Spleen (tissue), 11 donors: ENCODE results near the gene USP36. TPM values are rescaled to one million over a fixed set of nuclear protein-coding genes. Genes with fewer than 3 reads are reported as not detected.

Source experiments
- DNase-seq: peaks from one replicate; pipeline ENCODE4 v3.0.0-alpha.2; 2020
- H3K27ac ChIP-seq, 8 donors: fragments of 200-600 bp; sonication (generic) in 7 of 8; 1 replicate in 4 of 8; 2 replicates in 4 of 8; pipeline versions ENCODE4 v1.5.0 to v1.8.0; 2016 to 2021; ENCODE audit warnings: inconsistent platforms in 4 of 8, mild to moderate bottlenecking in 4 of 8, moderate library complexity in 1 of 8
- H3K27me3 ChIP-seq, 7 donors: fragments of 200-600 bp; sonication (generic) in 6 of 7; replicated peaks in 1 of 7; 1 replicate in 4 of 7; 2 replicates in 3 of 7; pipeline versions ENCODE4 v1.5.0 to v1.8.0; 2016 to 2021; ENCODE audit warnings: inconsistent platforms in 3 of 7, mild to moderate bottlenecking in 1 of 7
- H3K36me3 ChIP-seq, 6 donors: fragments of 200-600 bp; sonication (generic) in 5 of 6; 1 replicate in 4 of 6; 2 replicates in 2 of 6; pipeline versions ENCODE4 v1.5.0 to v1.8.0; 2016 to 2021; ENCODE audit warnings: inconsistent platforms in 2 of 6
- H3K4me1 ChIP-seq, 6 donors: fragments of 200-600 bp; sonication (generic) in 5 of 6; 1 replicate in 3 of 6; 2 replicates in 3 of 6; pipeline versions ENCODE4 v1.5.0 to v1.8.0; 2016 to 2021; ENCODE audit warnings: inconsistent platforms in 3 of 6
- H3K4me3 ChIP-seq, 8 donors: fragments of 200-600 bp; sonication (generic) in 7 of 8; 1 replicate in 4 of 8; 2 replicates in 4 of 8; pipeline versions ENCODE4 v1.5.0 to v1.8.0; 2016 to 2021; ENCODE audit warnings: inconsistent platforms in 4 of 8, mild to moderate bottlenecking in 4 of 8, moderate library complexity in 2 of 8
- H3K9me3 ChIP-seq, 8 donors: fragments of 200-600 bp; sonication (generic) in 7 of 8; 1 replicate in 4 of 8; 2 replicates in 4 of 8; pipeline versions ENCODE4 v1.5.0 to v1.8.0; 2016 to 2021; ENCODE audit warnings: inconsistent platforms in 4 of 8
- CTCF ChIP-seq, 11 experiments: fragments of 200-600 bp in 7 of 11; fragments of 450-650 bp in 4 of 11; sonication (generic) in 4 of 11; IDR thresholded peaks in 8 of 11; conservative IDR thresholded peaks in 3 of 11; 1 replicate in 7 of 11; 2 replicates in 4 of 11; pipeline versions ENCODE4 v1.4.0 to v1.8.0; 2016 to 2021; ENCODE audit warnings: antibody characterized with exemption in 11 of 11, inconsistent platforms in 4 of 11, mild to moderate bottlenecking in 1 of 11
- POLR2A ChIP-seq, 3 donors: fragments of 450-650 bp; IDR thresholded peaks; one replicate each; pipeline ENCODE4 v1.5.1; 2017; ENCODE audit warnings: antibody characterized with exemption in 3 of 3, mild to moderate bottlenecking in 1 of 3
- POLR2AphosphoS5 ChIP-seq, 3 donors: sonication (generic); formaldehyde crosslinking; IDR thresholded peaks; one replicate each; pipeline ENCODE4 v1.5.1; 2017; ENCODE audit warnings: antibody characterized with exemption in 3 of 3
- WGBS, 5 donors: extraction: QIAGEN DNeasy Blood & Tissue Kit in 3 of 5; methylation state at CpG; one replicate each; pipeline versions ENCODE4 v1.1.5 to v1.1.7; 2013 to 2018; 5-methylcytosine and 5-hydroxymethylcytosine counted together
- intact Hi-C: fragments of 100-400 bp; cut with DNase I; formaldehyde crosslinking; loops from one replicate; pipeline ENCODE4 v1.15.0; 2023; ENCODE audit warnings: low total_unique reads
- polyA plus RNA-seq, 3 donors: library from polyadenylated mRNA; stranded (reverse); fragments of 200-250 nt; gene quantifications; one replicate each; pipeline ENCODE4 v1.2.1, GENCODE V29; 2013
- total RNA-seq, 7 donors: library from RNA; depleted of rRNA in 3 of 7; stranded (reverse); fragments of >200 nt in 3 of 7; fragmentation: NEBNext Ultra II Directional in 4 of 7; extraction: Animal tissue kit (Norgen Biotek cat#: 25700) in 4 of 7; gene quantifications; one replicate each; pipeline versions ENCODE4 v1.1.0 to v1.2.1, GENCODE V29; 2016 to 2021
- donor health status: healthy with polysubstance abuse.
- donor health status: DM: no; HTN: no; CAD: no; lungs with moderate emphysema.
- donor health status: DM: no; HTN: no; CAD: no.
- donor health status: Bipolar disorder and iron deficiency.
- donor health status: healthy.
- donor health status: DM: no; HTN: no; CAD: no.
- donor health status: DM: yes; HTN: yes; CAD: no.

Gene USP36
- total and polyA plus RNA-seq, 10 donors, result 13.4 to 95.0 (median 51.6) TPM

- WGBS, 5 donors, result 12 to 33% (median 19%) methylated on average over 6 to 14 of the region's 14 CpGs
- Histone ChIP-seq H3K27me3 (peaks cover 0 to 23% (median 0%) of the 10 kb centered on the region in 7 donors), H3K4me3 (peak overlapping the region in 4 of 8 donors; percentile 10 to 58 (median 13)), H3K36me3 (peaks cover 0 to 18% (median 0%) of the 10 kb centered on the region in 6 donors), H3K9me3 (no peaks in the 10 kb centered on the region), H3K4me1 (peaks cover 46 to 99% (median 86%) of the 10 kb centered on the region in 6 donors), H3K27ac (peak overlapping the region; percentile 78 to 97 (median 94))
- TF ChIP-seq POLR2AphosphoS5 (IDR thresholded peaks at IDR 0.05) (peak; percentile 62 to 79 (median 76)), POLR2A (IDR thresholded peaks at IDR 0.05) (no peak), CTCF (IDR thresholded peaks at IDR 0.05 in 8 of 11, conservative IDR thresholded peaks at IDR 0.05 in 3 of 11) (no peak)
- peak; percentile 93 for DNase-seq
- intact Hi-C loops, result no loop called here
Observed at GRCh38 chr17:78882540-78883088, 42.0 kb upstream of the USP36 start.

- Histone ChIP-seq H3K27ac (peak overlapping the region; percentile 77 to 97 (median 93)), H3K9me3 (no peaks in the 10 kb centered on the region), H3K27me3 (peaks cover 0 to 23% (median 0%) of the 10 kb centered on the region in 7 donors), H3K4me1 (peaks cover 55 to 99% (median 79%) of the 10 kb centered on the region in 6 donors), H3K36me3 (peaks cover 0 to 13% (median 0%) of the 10 kb centered on the region in 6 donors), H3K4me3 (peak overlapping the region in 3 of 8 donors; percentile 9 to 48 (median 23))
- 12 to 35% (median 17%) methylated on average over 24 to 28 of the region's 28 CpGs for whole genome bisulfite sequencing, 5 donors
- intact Hi-C loops, result loop anchor here (10.0 kb wide), 1 partner anchor 45 kb away; the partner anchor contains the start of gene TIMP2
- peak; percentile 87 for DNase-seq
- TF ChIP-seq POLR2AphosphoS5 (IDR thresholded peaks at IDR 0.05), result peak; percentile 74 to 81 (median 77)
- peak in 5 of 11 experiments; percentile 17 to 29 (median 21) for TF ChIP-seq CTCF (IDR thresholded peaks at IDR 0.05 in 8 of 11, conservative IDR thresholded peaks at IDR 0.05 in 3 of 11)
- no peak for TF ChIP-seq POLR2A (IDR thresholded peaks at IDR 0.05)
Observed at GRCh38 chr17:78879635-78880186, 39.1 kb upstream of the USP36 start.

GRCh38 chr17:78878871-78879527 lies 38.4 kb upstream of the USP36 start:
- no peak for TF ChIP-seq POLR2AphosphoS5 (IDR thresholded peaks at IDR 0.05)
- no peak for TF ChIP-seq CTCF (IDR thresholded peaks at IDR 0.05 in 8 of 11, conservative IDR thresholded peaks at IDR 0.05 in 3 of 11)
- no peak for TF ChIP-seq POLR2A (IDR thresholded peaks at IDR 0.05)
- H3K27me3 ChIP-seq, result peaks cover 0 to 17% (median 0%) of the 10 kb centered on the region in 7 donors
- peak overlapping the region; percentile 77 to 97 (median 93) for H3K27ac ChIP-seq
- H3K36me3 ChIP-seq, result peaks cover 0 to 15% (median 0%) of the 10 kb centered on the region in 6 donors
- H3K9me3 ChIP-seq, result no peaks in the 10 kb centered on the region
- intact Hi-C loops, result loop anchor here (10.0 kb wide), 1 partner anchor 46 kb away; the partner anchor contains the start of gene TIMP2
- DNase-seq, result no peak
- peak overlapping the region in 2 of 8 donors; percentile 23 to 48 for H3K4me3 ChIP-seq
- peaks cover 48 to 99% (median 72%) of the 10 kb centered on the region in 6 donors for H3K4me1 ChIP-seq
- WGBS, 5 donors, result 78 to 86% (median 82%) methylated on average over 14 of the region's 14 CpGs
